Stimulated activated CD4-positive, alpha-beta T cell treated with anti-CD3 and anti-CD28 coated beads, Interleukin-12 subunit alpha, Interleukin-12 subunit beta, amount 100 ng/mL, for 4 hours (primary cell): ENCODE measurements around the gene ZNF91.
"Not testable (repeated sequence)": the region's sequence is repeated elsewhere in the genome, so short reads cannot be mapped to it uniquely, and the experiment has no call there.

Experiments used
- DNase-seq: peaks from one replicate; pipeline ENCODE4 v3.0.0-alpha.2; 2020

Gene ZNF91

GRCh38 chr19:23395041-23395721, at the start of gene ZNF91:
TSS of gene ZNF91 (minus strand) at chr19:23395471. CDS start at chr19:23395354, 117 bp downstream.
- peak; percentile 84 for DNase-seq

GRCh38 chr19:23440791-23441190, 45.5 kb upstream of the ZNF91 start:
- DNase-seq, result no peak

DNA sequence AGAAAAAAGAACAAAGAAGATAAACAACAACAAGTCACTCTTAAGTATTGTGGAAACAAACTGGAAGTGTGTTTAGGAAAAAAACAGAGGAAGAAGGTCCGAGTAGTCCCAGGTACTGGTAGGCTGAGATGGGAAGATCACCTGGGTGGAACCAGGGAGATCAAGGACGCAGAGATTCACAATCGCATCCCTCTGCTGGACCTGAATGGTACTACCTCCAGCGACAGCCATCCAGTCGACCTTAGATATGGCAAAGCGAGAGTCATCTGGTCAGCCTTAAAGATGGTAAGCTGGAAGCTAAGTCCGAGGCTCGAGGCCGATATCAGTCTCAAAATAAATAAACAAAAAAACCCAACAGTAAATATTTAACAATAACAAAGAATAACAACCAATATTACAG, 44.9 kb upstream of the ZNF91 start:
- no peak for DNase-seq

- no peak for DNase-seq
Observed at GRCh38 chr19:23439623-23440022, 44.4 kb upstream of the ZNF91 start.

DNA sequence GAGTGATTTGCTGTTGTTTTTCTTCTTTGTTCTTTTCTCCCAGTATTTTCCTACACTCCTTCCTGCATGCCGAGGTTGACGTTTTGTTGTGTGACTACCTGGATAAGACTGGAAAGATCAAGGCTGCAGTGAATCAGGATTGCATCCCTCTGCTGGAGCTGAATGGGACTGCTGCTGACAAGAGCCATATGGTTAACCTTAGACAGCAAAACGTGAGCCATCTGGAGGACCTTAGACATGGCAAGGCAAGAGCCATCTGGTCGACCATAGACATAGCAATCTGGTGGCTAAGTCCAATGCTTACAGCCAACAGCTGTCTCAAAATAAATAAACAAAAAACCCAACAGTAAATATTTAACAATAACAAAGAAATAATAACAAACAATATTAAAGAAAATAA, 42.6 kb upstream of the ZNF91 start:
- DNase-seq, result no peak

DNA sequence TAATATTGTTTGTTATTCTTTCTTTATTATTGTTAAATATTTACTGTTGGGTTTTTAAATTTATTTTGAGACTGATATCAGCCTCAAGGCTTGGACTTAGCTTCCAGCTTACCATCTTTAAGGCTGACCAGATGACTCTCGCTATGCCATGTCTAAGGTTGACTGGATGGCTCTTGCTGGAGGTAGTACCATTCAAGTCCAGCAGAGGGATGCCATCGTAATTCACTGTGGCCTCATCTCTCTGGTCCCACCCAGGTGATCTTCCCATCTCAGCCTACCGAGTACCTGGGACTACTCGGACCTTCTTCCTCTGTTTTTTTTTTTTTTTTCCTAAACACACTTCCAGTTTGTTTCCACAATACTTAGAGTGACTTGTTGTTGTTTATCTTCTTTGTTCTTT, 41.7 kb upstream of the ZNF91 start:
- DNase-seq, result no peak

DNA sequence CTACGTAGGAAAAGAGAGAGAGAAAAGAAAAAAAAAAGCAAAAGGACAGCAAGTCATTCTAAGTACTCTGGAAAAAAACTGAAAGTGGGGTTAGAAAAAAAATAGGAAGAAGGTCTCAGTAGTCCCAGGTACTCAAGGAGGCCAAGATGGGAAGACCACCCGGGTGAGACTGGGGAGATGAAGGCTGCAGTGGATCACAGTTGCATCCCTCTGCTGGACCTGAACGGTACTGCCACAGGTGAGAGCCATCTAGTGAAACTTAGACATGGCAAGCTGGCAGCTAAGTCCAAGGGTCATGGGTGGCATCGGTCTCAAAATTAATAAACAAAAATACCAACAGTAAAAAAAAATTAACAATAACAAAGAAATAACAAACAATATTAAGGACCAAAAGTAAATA, 41.0 kb upstream of the ZNF91 start:
- DNase-seq, result no peak

- no peak for DNase-seq
Observed at GRCh38 chr19:23420824-23421223, 25.6 kb upstream of the ZNF91 start.

GRCh38 chr19:23419261-23419660, 24.0 kb upstream of the ZNF91 start:
- DNase-seq, result not testable (repeated sequence)

GRCh38 chr19:23415561-23416191, 20.4 kb upstream of the ZNF91 start:
- peak; percentile 5 for DNase-seq

DNA sequence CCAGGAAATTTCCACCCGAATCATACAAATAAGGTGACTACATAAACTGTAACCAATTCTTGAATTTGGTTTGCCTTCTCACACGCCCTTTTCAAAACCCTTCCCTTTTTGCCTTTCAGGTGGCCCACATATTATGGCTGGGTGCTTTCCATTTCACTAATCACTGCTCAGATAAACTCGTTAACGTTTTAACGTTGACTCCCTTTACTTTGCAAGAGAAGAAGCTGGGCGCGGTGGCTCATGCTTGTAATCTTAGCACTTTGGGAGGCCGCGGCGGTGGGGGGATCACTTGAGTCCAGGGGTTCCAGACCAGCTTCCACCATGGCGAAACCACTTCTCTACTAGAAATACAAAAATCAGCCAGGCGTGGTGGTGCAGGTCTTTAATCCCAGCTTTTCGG, 19.8 kb upstream of the ZNF91 start:
- DNase-seq, result no peak

- no peak for DNase-seq
Observed at GRCh38 chr19:23410155-23410554, 14.9 kb upstream of the ZNF91 start.

- no peak for DNase-seq
Observed at GRCh38 chr19:23409392-23410048, 14.2 kb upstream of the ZNF91 start.

- DNase-seq, result no peak
Observed at GRCh38 chr19:23407616-23408133, 12.4 kb upstream of the ZNF91 start.

- DNase-seq, result no peak
Observed at GRCh38 chr19:23406721-23407120, 11.4 kb upstream of the ZNF91 start.

DNA sequence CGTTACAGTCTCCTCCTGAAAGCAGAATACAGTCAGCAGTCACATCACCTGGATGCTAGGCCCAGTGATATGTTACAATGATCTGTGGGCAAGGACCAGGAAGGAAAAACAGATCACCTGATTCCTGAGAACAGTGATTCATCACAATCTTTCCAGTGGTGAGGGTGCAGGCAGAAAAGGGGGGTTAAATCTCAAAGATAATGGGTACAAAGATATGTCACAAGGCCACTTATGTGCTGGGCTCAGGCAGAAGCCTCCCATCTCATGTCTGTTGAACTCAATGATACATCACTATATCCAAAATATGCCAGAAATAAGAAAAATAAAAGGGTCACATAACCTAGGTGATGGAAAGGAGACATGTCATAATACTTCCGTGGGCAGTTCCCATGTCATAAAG, 10.8 kb upstream of the ZNF91 start:
- DNase-seq, result no peak

DNA sequence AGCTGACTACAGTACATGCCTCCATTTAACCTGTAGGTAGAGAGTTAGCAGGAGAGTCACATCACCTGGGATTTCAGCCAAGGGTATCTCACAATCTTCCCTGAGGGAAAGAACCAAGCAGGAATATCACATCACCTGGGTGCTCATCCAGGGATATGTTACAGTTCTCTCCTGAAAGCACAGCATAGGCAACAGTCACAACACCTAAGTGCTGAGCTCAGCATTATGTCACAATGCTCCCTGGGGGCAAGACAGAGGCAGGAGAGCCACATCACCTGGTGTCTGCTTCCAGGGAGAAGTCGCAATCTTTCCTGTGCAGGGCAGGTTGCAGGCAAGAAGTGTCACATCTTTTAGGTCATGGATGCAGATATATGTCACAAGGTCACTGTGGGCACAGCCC, 9.4 kb upstream of the ZNF91 start:
- no peak for DNase-seq

DNA sequence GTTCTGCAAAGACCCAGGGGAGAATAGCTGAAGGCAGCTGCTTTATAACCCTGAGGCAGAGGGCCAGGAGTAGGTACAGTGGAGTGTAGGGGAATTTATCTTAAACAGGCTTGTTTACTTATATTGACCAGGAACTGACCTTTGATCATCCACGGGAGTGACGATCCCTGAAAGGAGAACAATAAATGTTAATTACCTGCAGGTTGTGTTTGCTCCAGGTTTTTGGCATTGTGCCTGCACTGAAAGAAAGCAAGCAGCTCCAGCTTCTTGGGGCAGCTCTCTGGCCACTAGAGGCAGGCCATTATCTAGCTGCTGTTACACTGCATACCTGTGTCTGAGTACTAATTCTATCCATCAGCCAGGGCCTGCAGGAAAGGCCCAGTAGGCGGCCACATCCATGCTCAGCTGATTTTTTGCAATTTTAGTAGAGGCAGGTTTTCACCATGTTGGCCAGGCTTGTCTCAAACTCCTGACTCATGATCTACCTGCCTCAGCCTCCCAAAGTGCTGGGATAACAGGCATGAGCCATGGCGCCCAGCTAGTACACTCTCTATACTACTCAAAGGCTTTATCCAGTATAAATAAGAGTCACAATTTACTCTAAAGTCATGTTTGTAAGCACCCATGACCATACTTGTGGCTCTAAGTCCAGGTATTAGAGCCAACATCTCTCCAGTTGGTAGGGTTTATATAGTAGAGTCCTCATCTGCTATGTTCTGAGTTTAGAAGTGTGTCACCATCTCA, 8.5 kb upstream of the ZNF91 start:
- DNase-seq, result no peak

DNA sequence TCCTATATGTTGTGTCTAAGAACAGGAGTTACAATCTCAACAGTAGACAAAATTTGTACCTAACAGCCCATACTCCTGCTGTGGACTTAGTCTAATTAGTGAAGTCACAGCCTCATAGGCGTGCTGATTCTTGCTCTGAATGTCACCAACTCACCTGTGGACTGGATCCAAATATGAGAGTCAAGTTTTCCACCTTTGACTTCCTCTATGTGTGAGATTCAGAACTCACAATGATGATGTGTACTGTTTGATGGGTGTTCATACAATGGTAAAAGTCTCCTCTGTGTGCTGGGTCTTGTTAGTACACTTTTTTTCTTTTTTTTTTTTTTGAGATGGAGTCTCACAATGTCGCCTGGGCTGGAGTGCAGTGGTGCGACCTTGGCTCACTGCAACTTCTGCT, 7.8 kb upstream of the ZNF91 start:
- DNase-seq, result no peak

- no peak for DNase-seq
Observed at GRCh38 chr19:23402388-23402787, 7.1 kb upstream of the ZNF91 start.

GRCh38 chr19:23401086-23401610, 5.9 kb upstream of the ZNF91 start:
- no peak for DNase-seq

DNA sequence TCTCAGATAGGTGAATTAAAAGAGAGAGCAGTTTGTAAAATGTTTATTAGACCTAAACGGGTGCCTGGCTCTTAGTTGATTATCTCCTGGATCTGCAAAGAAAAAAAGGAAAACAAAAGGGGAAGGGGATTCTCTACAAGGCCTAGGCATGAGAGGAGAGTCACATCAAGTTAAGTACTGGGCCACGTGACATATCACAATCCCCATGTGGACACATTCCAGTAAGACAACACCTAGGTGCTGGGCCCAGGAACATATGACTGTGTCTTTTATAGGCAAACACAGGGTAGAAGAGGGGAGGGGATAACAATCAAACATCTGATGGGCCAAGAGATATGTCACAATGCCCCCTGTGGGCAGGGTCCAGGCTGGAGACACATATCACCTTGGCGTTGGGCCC, 4.2 kb upstream of the ZNF91 start:
- no peak for DNase-seq

GRCh38 chr19:23395722-23396117, 449 bp upstream of the ZNF91 start:
- not testable (repeated sequence) for DNase-seq
